Naive B cell (primary cell): ENCODE results near the gene RPL10L. TPM values are rescaled to one million over a fixed set of nuclear protein-coding genes. Genes with fewer than 3 reads are reported as not detected.

Source experiments
- ATAC-seq, 2 donors: fragments of 150-1000 bp; cut with Tn5 transposase; 2 replicates each; pipeline ENCODE4 v1.10.0; 2021; ENCODE audit warnings: low read depth in 2 of 2, mild to moderate bottlenecking in 2 of 2, moderate library complexity in 2 of 2
- DNase-seq: peaks from one replicate; pipeline ENCODE4 v3.0.0; 2022
- H3K27ac Mint-ChIP-seq, 6 donors: one replicate each; pipeline ENCODE4 v1.8.0; 2020 to 2022; ENCODE audit warnings: mild to moderate bottlenecking in 6 of 6, mixed read lengths in 6 of 6, moderate library complexity in 5 of 6, inconsistent platforms in 2 of 6
- H3K27me3 Mint-ChIP-seq, 3 donors: one replicate each; pipeline ENCODE4 v1.8.0; 2021 to 2022; ENCODE audit warnings: mixed read lengths in 3 of 3, mild to moderate bottlenecking in 1 of 3
- H3K36me3 Mint-ChIP-seq, 2 donors: one replicate each; pipeline ENCODE4 v1.8.0; 2020 to 2022; ENCODE audit warnings: mixed read lengths in 2 of 2, inconsistent platforms in 1 of 2, mild to moderate bottlenecking in 1 of 2
- H3K4me1 Mint-ChIP-seq, 3 donors: one replicate each; pipeline ENCODE4 v1.8.0; 2020 to 2022; ENCODE audit warnings: mixed read lengths in 3 of 3, inconsistent platforms in 1 of 3, mild to moderate bottlenecking in 1 of 3, moderate library complexity in 1 of 3
- H3K4me3 Mint-ChIP-seq, 8 donors: one replicate each; pipeline ENCODE4 v1.8.0; 2020 to 2022; ENCODE audit warnings: mild to moderate bottlenecking in 8 of 8, mixed read lengths in 8 of 8, moderate library complexity in 8 of 8, inconsistent platforms in 2 of 8
- H3K9me3 Mint-ChIP-seq, 7 donors: one replicate each; pipeline ENCODE4 v1.8.0; 2020 to 2022; ENCODE audit warnings: mixed read lengths in 7 of 7, mild to moderate bottlenecking in 5 of 7, inconsistent platforms in 2 of 7, moderate library complexity in 1 of 7
- polyA plus RNA-seq, 6 donors: library from polyadenylated mRNA; unstranded; fragments of 300-500 nt; fragmentation: Illumina TruSeq; gene quantifications; one replicate each; pipeline ENCODE4 v1.2.3, GENCODE V29; 2021; ENCODE audit warnings: low read depth in 6 of 6

RPL10L gene
- not detected for polyA plus RNA-seq

GRCh38 chr14:46651526-46652144 is at the start of gene RPL10L:
RPL10L (minus strand) TSS chr14:46651781; CDS start chr14:46651736, 45 bp downstream.
- H3K36me3 Mint-ChIP-seq: no peaks in the 10 kb centered on the region
- no peak within 1 kb of the TSS for H3K27ac Mint-ChIP-seq
- no peak for ATAC-seq
- no peaks in the 10 kb centered on the region for H3K4me1 Mint-ChIP-seq
- DNase-seq: no peak
- H3K4me3 Mint-ChIP-seq: peak within 1 kb of the TSS in 1 of 8 donors; percentile 5
- H3K9me3 Mint-ChIP-seq: peaks cover 0 to 6% (median 0%) of the 10 kb centered on the region in 7 donors
- no peaks in the 10 kb centered on the region for H3K27me3 Mint-ChIP-seq

GRCh38 chr14:46691819-46692218 is 40.2 kb upstream of the RPL10L start:
- no peaks in the 10 kb centered on the region for H3K4me1 Mint-ChIP-seq
- ATAC-seq (no peak), DNase-seq (no peak)
- no peaks in the 10 kb centered on the region for H3K27me3 Mint-ChIP-seq
- H3K27ac Mint-ChIP-seq: no peak overlapping the region
- H3K9me3 Mint-ChIP-seq: peaks cover 0 to 9% (median 4%) of the 10 kb centered on the region in 7 donors
- no peak overlapping the region for H3K4me3 Mint-ChIP-seq
- H3K36me3 Mint-ChIP-seq: no peaks in the 10 kb centered on the region

GRCh38 chr14:46686652-46687051 is 35.1 kb upstream of the RPL10L start:
- Mint-ChIP-seq H3K4me3 (no peak overlapping the region), H3K4me1 (no peaks in the 10 kb centered on the region)

GRCh38 chr14:46672128-46672527 is 20.5 kb upstream of the RPL10L start:
- no peak overlapping the region for H3K27ac Mint-ChIP-seq
- H3K36me3 Mint-ChIP-seq: no peaks in the 10 kb centered on the region
- peaks cover 1 to 16% (median 6%) of the 10 kb centered on the region in 7 donors for H3K9me3 Mint-ChIP-seq
- ATAC-seq (no peak), DNase-seq (no peak)
- no peaks in the 10 kb centered on the region for H3K27me3 Mint-ChIP-seq
- no peak overlapping the region for H3K4me3 Mint-ChIP-seq
- H3K4me1 Mint-ChIP-seq: no peaks in the 10 kb centered on the region

More at GRCh38 chr14:46686652-46687051, 35.1 kb upstream of the RPL10L start:
- Mint-ChIP-seq H3K36me3 (no peaks in the 10 kb centered on the region), H3K9me3 (peaks cover 5 to 33% (median 13%) of the 10 kb centered on the region in 7 donors), H3K27ac (no peak overlapping the region), H3K27me3 (no peaks in the 10 kb centered on the region)
- DNase-seq (no peak), ATAC-seq (no peak)

GRCh38 chr14:46663382-46663781 is 11.8 kb upstream of the RPL10L start:
- no peak for ATAC-seq
- no peak for DNase-seq
- Mint-ChIP-seq H3K4me3 (no peak overlapping the region), H3K27ac (no peak overlapping the region), H3K4me1 (no peaks in the 10 kb centered on the region), H3K36me3 (no peaks in the 10 kb centered on the region), H3K9me3 (peaks cover 5 to 12% (median 8%) of the 10 kb centered on the region in 7 donors), H3K27me3 (no peaks in the 10 kb centered on the region)

- no peaks in the 10 kb centered on the region for H3K27me3 Mint-ChIP-seq
- H3K9me3 Mint-ChIP-seq: peaks cover 4 to 12% (median 8%) of the 10 kb centered on the region in 7 donors
- H3K27ac Mint-ChIP-seq: no peak overlapping the region
- no peaks in the 10 kb centered on the region for H3K36me3 Mint-ChIP-seq
- no peak for ATAC-seq
- no peaks in the 10 kb centered on the region for H3K4me1 Mint-ChIP-seq
- H3K4me3 Mint-ChIP-seq: no peak overlapping the region
- DNase-seq: no peak
Observed at GRCh38 chr14:46661728-46662127, 10.1 kb upstream of the RPL10L start.

GRCh38 chr14:46653031-46653755 is 1.6 kb upstream of the RPL10L start:
- no peak overlapping the region for H3K27ac Mint-ChIP-seq
- H3K4me3 Mint-ChIP-seq: no peak overlapping the region
- no peaks in the 10 kb centered on the region for H3K27me3 Mint-ChIP-seq
- peaks cover 0 to 6% (median 0%) of the 10 kb centered on the region in 7 donors for H3K9me3 Mint-ChIP-seq
- H3K36me3 Mint-ChIP-seq: no peaks in the 10 kb centered on the region
- H3K4me1 Mint-ChIP-seq: no peaks in the 10 kb centered on the region
- DNase-seq (no peak), ATAC-seq (no peak)

- H3K9me3 Mint-ChIP-seq: peaks cover 0 to 4% (median under 1%) of the 10 kb centered on the region in 7 donors
- ATAC-seq (no peak), DNase-seq (no peak)
- H3K27me3 Mint-ChIP-seq: no peaks in the 10 kb centered on the region
- no peak overlapping the region for H3K27ac Mint-ChIP-seq
- H3K4me1 Mint-ChIP-seq: no peaks in the 10 kb centered on the region
- H3K36me3 Mint-ChIP-seq: no peaks in the 10 kb centered on the region
- no peak overlapping the region for H3K4me3 Mint-ChIP-seq
Observed at GRCh38 chr14:46646796-46647195, 4.8 kb downstream of the RPL10L start.

- ATAC-seq (no peak), DNase-seq (no peak)
- H3K27me3 Mint-ChIP-seq: no peaks in the 10 kb centered on the region
- H3K36me3 Mint-ChIP-seq: no peaks in the 10 kb centered on the region
- H3K9me3 Mint-ChIP-seq: peaks cover 0 to 6% (median 1%) of the 10 kb centered on the region in 7 donors
- H3K4me3 Mint-ChIP-seq: no peak overlapping the region
- no peaks in the 10 kb centered on the region for H3K4me1 Mint-ChIP-seq
- no peak overlapping the region for H3K27ac Mint-ChIP-seq
Observed at GRCh38 chr14:46626876-46627275, 24.7 kb downstream of the RPL10L start.
